ENCODE results near the gene RHEB.

DNA sequence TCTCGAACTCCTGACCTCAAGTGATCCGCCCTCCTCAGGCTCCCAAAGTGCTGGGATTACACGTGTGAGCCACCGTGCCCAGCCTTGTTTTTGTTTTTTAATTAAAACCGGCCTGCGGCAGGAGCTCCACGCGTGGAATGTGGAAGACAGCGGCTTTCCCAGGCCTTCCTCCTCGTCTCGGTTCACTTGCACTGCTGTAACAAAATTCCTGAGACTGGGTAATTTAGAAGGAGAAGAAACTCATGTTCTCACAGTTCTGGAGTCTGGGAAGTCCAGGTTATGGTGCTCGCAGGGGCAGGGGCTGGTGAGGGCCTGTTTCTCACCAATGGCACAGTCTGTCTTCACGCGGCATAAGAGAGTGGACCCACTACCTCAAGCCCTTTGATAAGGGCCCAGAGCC, 65.4 kb downstream of the RHEB start:
- no peak for TF ChIP-seq EZH2 (IDR thresholded peaks at IDR 0.05; ENCODE audit: borderline replicate concordance, low read depth, low read length, severe bottlenecking)
- TF ChIP-seq, protein P1, sequence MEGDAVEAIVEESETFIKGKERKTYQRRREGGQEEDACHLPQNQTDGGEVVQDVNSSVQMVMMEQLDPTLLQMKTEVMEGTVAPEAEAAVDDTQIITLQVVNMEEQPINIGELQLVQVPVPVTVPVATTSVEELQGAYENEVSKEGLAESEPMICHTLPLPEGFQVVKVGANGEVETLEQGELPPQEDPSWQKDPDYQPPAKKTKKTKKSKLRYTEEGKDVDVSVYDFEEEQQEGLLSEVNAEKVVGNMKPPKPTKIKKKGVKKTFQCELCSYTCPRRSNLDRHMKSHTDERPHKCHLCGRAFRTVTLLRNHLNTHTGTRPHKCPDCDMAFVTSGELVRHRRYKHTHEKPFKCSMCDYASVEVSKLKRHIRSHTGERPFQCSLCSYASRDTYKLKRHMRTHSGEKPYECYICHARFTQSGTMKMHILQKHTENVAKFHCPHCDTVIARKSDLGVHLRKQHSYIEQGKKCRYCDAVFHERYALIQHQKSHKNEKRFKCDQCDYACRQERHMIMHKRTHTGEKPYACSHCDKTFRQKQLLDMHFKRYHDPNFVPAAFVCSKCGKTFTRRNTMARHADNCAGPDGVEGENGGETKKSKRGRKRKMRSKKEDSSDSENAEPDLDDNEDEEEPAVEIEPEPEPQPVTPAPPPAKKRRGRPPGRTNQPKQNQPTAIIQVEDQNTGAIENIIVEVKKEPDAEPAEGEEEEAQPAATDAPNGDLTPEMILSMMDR (IDR thresholded peaks at IDR 0.05; ENCODE audit: borderline replicate concordance, extremely low read depth, low read length, poor library complexity, severe bottlenecking), result no peak
